Right lobe of liver (tissue), 6 donors: ENCODE measurements around the gene SLC22A4. TPM values are rescaled to one million over a fixed set of nuclear protein-coding genes. Genes with fewer than 3 reads are reported as not detected.

Source experiments
- ATAC-seq, 4 donors: fragments of 200-7000 bp; cut with Tn5 transposase; one replicate each; pipeline ENCODE4 v1.9.1; 2020; ENCODE audit warnings: mild to moderate bottlenecking in 4 of 4, moderate library complexity in 4 of 4
- DNase-seq, 3 donors: peaks; one replicate each; pipeline ENCODE4 v3.0.0-alpha.2; 2020
- H3K27ac ChIP-seq, 3 donors: fragments of 200-600 bp; one replicate each; pipeline ENCODE4 v1.8.0; 2022
- H3K27me3 ChIP-seq, 2 donors: fragments of 200-600 bp; one replicate each; pipeline ENCODE4 v1.8.0; 2022
- H3K36me3 ChIP-seq, 4 donors: fragments of 200-600 bp; sonication (generic) in 1 of 4; one replicate each; pipeline versions ENCODE4 v1.5.1 to v1.8.0; 2017 to 2022; ENCODE audit warnings: control low read depth in 1 of 4
- H3K4me1 ChIP-seq, 4 donors: fragments of 200-600 bp; sonication (generic) in 1 of 4; one replicate each; pipeline versions ENCODE4 v1.5.1 to v1.8.0; 2017 to 2022; ENCODE audit warnings: control low read depth in 1 of 4
- H3K4me3 ChIP-seq, 3 donors: fragments of 200-600 bp; one replicate each; pipeline ENCODE4 v1.8.0; 2022
- H3K9me3 ChIP-seq, 4 donors: fragments of 200-600 bp; sonication (generic) in 1 of 4; one replicate each; pipeline versions ENCODE4 v1.5.1 to v1.8.0; 2017 to 2022; ENCODE audit warnings: control low read depth in 1 of 4
- CTCF ChIP-seq, 4 donors: fragments of 200-600 bp in 3 of 4; fragments of 450-650 bp in 1 of 4; IDR thresholded peaks; one replicate each; pipeline versions ENCODE4 v1.5.1 to v1.8.0; 2016 to 2022; ENCODE audit warnings: antibody characterized with exemption in 4 of 4, mild to moderate bottlenecking in 2 of 4
- POLR2A ChIP-seq: fragments of 450-650 bp; IDR thresholded peaks from one replicate; pipeline ENCODE4 v1.6.1; 2017; ENCODE audit warnings: antibody characterized with exemption, mild to moderate bottlenecking
- WGBS: methylation state at CpG from one replicate; pipeline ENCODE4 v1.1.6; 2018; ENCODE audit warnings: low coverage, low lambda C conversion rate; ENCODE audit not compliant: insufficient coverage; ENCODE audit errors: missing lambda C conversion rate; 5-methylcytosine and 5-hydroxymethylcytosine counted together
- intact Hi-C, 2 donors: fragments of 100-400 bp; cut with DNase I; formaldehyde crosslinking; loops; one replicate each; pipeline versions ENCODE4 v1.11.2 to v1.14.1; 2022
- total RNA-seq, 6 experiments: library from RNA; depleted of rRNA in 2 of 6; stranded (reverse); fragments of >200 nt in 2 of 6; fragmentation: NEBNext Ultra II Directional in 3 of 6; extraction: Animal tissue kit (Norgen Biotek cat#: 25700) in 3 of 6; gene quantifications; one replicate each; pipeline versions ENCODE4 v1.1.0 to v1.2.4, GENCODE V29; 2016 to 2023
- donor health status: DM: no; HTN: yes; CAD: no.
- donor health status: DM: no; HTN: no; CAD: no.
- donor health status: DM: no; HTN: no; CAD: no.
- donor health status: DM: no; HTN: yes; CAD: no.
- donor health status: DM: no; HTN: yes; CAD: no.

The SLC22A4 gene
- total RNA-seq, 6 experiments from 2014 or later: 0.31 to 0.59 (median 0.36) TPM

DNA sequence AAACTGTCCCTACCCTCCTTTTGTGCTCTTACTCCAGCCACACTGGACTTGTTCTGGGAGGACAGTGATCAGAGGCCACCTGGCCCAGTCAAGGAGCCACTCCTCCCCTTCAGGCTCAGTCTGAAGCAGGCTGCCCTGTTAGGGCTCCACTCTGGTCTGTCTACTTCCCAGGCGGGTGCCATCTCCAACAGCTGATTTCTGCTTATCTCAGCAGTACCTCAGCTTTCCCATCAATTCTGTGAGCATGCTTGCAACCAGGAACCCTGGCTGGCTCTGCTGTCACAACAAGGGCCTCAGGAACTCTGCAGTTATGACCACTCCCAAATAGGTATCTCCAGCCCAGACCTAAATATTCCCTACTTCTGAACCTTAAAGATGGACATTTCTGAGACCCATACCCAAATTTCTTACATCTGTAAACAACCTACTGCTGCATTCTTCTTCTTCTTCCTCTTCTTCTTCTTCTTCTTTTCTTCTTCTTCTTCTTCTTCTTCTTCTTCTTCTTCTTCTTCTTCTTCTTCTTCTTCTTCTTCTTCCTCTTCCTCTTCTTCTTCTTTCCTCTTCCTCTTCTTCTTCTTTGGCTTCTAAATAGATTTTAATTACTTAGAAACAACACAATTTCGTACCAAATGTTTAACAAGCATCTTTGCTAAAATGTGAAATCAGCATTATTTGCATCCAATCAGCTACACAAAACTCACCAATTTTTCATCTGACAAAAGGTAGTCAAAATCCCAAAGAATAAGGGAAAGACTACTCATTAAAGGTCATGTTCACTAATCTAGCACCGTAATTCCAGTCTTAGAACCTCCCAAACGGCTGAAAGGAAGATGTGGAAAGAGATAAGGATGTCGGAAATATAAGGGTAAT lies 13.6 kb upstream of the SLC22A4 start:
- Histone ChIP-seq H3K36me3 (no peaks in the 10 kb centered on the region), H3K9me3 (no peaks in the 10 kb centered on the region), H3K4me3 (no peak overlapping the region), H3K4me1 (no peaks in the 10 kb centered on the region), H3K27me3 (no peaks in the 10 kb centered on the region), H3K27ac (no peak overlapping the region)
- DNase-seq: peak in 1 of 3 donors; percentile 23
- intact Hi-C loops: no loop called here
- no peak for TF ChIP-seq CTCF (IDR thresholded peaks at IDR 0.05)
- TF ChIP-seq POLR2A: no peak
- WGBS: 65% methylated on average over 5 of the region's 5 CpGs
- ATAC-seq: no peak

GRCh38 chr5:132281856-132282614 lies 12.2 kb upstream of the SLC22A4 start:
- no peak overlapping the region for H3K27ac ChIP-seq
- WGBS: 79% methylated on average over 3 of the region's 9 CpGs
- no peaks in the 10 kb centered on the region for H3K9me3 ChIP-seq
- H3K4me3 ChIP-seq: no peak overlapping the region
- ATAC-seq: no peak
- H3K27me3 ChIP-seq: no peaks in the 10 kb centered on the region
- TF ChIP-seq CTCF (IDR thresholded peaks at IDR 0.05): no peak
- no peak for TF ChIP-seq POLR2A
- H3K36me3 ChIP-seq: no peaks in the 10 kb centered on the region
- H3K4me1 ChIP-seq: no peaks in the 10 kb centered on the region
- intact Hi-C loops: no loop called here
- no peak for DNase-seq

DNA sequence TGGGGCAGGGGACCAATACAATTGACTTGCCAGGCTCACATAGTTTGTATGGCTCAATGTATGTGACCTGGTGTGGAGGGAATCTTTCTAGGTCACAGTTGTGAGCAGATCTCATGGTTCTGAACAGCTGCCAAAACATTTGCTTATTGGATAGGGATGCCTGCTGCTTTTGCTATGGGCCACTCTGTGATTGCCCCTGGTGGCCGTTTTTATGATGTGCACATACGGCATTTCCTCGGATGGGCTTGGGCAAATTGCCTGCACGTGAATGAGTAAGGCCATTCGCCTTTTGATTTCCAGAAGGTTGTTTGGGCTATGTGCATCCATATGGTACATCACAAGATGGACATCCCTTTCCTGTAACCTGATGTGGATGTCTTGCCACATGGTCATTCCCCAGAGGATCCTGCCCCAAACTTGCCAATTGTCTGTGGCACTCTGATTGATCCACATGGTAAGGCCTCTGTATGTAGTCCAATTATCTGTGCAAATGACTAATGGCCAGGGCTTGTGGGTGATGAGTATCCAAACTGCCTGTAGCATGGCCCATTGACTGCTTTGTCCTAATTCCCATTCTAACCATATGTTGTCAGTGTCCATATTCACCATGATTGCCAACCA lies 10.7 kb upstream of the SLC22A4 start:
- TF ChIP-seq CTCF (IDR thresholded peaks at IDR 0.05) (peak; percentile 31 to 39 (median 34)), POLR2A (no peak)
- peak; percentile 39 to 74 (median 60) for ATAC-seq
- Histone ChIP-seq H3K4me3 (no peak overlapping the region), H3K27ac (no peak overlapping the region), H3K36me3 (no peaks in the 10 kb centered on the region), H3K27me3 (no peaks in the 10 kb centered on the region), H3K9me3 (no peaks in the 10 kb centered on the region), H3K4me1 (no peaks in the 10 kb centered on the region)
- WGBS: no CpG with 5 or more reads among the region's 5 CpGs
- no peak for DNase-seq
- intact Hi-C loops: no loop called here

DNA sequence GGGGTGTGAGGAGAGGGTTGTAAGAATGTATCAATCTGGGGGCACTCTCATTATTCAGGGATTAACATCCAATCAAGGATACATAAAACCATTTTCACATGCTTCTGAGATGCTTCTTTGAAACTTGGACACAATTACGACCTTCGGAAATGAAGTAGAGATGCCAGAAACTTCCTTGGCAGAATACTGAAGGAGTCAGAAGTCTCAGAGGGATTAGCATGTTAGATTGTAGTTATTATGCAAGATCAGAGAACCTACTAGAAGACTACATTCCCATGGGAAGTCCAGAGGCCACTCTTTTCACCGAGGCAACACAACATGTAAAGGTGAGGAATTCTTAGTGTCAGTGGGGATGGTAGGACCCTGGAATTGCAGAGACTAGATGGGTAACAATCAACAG lies 5.1 kb upstream of the SLC22A4 start:
- H3K27me3 ChIP-seq: no peaks in the 10 kb centered on the region
- H3K27ac ChIP-seq: no peak overlapping the region
- ATAC-seq (no peak), DNase-seq (no peak)
- H3K4me1 ChIP-seq: peaks cover 0 to 4% (median 0%) of the 10 kb centered on the region in 4 donors
- WGBS: 86% methylated on average over 3 of the region's 3 CpGs
- H3K4me3 ChIP-seq: no peak overlapping the region
- TF ChIP-seq CTCF (IDR thresholded peaks at IDR 0.05): no peak
- TF ChIP-seq POLR2A: no peak
- H3K36me3 ChIP-seq: no peaks in the 10 kb centered on the region
- no peaks in the 10 kb centered on the region for H3K9me3 ChIP-seq
- intact Hi-C loops: no loop called here
